ENCODE data around the gene UQCRQ.

GRCh38 chr5:132854301-132854700, 12.1 kb upstream of the UQCRQ start:
- TF ChIP-seq ZNF354B (CRISPR knock-in tag; IDR thresholded peaks at IDR 0.05) (no peak), ZNF282 (CRISPR knock-in tag; IDR thresholded peaks at IDR 0.05) (no peak), ZZZ3 (IDR thresholded peaks at IDR 0.05) (no peak), BRCA1 (IDR thresholded peaks at IDR 0.05) (no peak), BRCA1 (CRISPR knock-in tag; IDR thresholded peaks at IDR 0.05) (no peak)
- TF ChIP-seq, protein P1, sequence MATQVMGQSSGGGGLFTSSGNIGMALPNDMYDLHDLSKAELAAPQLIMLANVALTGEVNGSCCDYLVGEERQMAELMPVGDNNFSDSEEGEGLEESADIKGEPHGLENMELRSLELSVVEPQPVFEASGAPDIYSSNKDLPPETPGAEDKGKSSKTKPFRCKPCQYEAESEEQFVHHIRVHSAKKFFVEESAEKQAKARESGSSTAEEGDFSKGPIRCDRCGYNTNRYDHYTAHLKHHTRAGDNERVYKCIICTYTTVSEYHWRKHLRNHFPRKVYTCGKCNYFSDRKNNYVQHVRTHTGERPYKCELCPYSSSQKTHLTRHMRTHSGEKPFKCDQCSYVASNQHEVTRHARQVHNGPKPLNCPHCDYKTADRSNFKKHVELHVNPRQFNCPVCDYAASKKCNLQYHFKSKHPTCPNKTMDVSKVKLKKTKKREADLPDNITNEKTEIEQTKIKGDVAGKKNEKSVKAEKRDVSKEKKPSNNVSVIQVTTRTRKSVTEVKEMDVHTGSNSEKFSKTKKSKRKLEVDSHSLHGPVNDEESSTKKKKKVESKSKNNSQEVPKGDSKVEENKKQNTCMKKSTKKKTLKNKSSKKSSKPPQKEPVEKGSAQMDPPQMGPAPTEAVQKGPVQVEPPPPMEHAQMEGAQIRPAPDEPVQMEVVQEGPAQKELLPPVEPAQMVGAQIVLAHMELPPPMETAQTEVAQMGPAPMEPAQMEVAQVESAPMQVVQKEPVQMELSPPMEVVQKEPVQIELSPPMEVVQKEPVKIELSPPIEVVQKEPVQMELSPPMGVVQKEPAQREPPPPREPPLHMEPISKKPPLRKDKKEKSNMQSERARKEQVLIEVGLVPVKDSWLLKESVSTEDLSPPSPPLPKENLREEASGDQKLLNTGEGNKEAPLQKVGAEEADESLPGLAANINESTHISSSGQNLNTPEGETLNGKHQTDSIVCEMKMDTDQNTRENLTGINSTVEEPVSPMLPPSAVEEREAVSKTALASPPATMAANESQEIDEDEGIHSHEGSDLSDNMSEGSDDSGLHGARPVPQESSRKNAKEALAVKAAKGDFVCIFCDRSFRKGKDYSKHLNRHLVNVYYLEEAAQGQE (IDR thresholded peaks at IDR 0.05; ENCODE audit: borderline replicate concordance), result no peak
- TF ChIP-seq, protein P1 (CRISPR knock-in tag; IDR thresholded peaks at IDR 0.05; ENCODE audit: low read depth), result no peak
- TF ChIP-seq, protein P2, sequence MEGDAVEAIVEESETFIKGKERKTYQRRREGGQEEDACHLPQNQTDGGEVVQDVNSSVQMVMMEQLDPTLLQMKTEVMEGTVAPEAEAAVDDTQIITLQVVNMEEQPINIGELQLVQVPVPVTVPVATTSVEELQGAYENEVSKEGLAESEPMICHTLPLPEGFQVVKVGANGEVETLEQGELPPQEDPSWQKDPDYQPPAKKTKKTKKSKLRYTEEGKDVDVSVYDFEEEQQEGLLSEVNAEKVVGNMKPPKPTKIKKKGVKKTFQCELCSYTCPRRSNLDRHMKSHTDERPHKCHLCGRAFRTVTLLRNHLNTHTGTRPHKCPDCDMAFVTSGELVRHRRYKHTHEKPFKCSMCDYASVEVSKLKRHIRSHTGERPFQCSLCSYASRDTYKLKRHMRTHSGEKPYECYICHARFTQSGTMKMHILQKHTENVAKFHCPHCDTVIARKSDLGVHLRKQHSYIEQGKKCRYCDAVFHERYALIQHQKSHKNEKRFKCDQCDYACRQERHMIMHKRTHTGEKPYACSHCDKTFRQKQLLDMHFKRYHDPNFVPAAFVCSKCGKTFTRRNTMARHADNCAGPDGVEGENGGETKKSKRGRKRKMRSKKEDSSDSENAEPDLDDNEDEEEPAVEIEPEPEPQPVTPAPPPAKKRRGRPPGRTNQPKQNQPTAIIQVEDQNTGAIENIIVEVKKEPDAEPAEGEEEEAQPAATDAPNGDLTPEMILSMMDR (IDR thresholded peaks at IDR 0.05 in 2 of 3, conservative IDR thresholded peaks at IDR 0.05 in 1 of 3; ENCODE audit: insufficient read depth in 2 of 3, low read depth in 1 of 3, low read length in 3 of 3), result no peak
- TF ChIP-seq, protein P3, sequence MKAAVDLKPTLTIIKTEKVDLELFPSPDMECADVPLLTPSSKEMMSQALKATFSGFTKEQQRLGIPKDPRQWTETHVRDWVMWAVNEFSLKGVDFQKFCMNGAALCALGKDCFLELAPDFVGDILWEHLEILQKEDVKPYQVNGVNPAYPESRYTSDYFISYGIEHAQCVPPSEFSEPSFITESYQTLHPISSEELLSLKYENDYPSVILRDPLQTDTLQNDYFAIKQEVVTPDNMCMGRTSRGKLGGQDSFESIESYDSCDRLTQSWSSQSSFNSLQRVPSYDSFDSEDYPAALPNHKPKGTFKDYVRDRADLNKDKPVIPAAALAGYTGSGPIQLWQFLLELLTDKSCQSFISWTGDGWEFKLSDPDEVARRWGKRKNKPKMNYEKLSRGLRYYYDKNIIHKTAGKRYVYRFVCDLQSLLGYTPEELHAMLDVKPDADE (conservative IDR thresholded peaks at IDR 0.05; ENCODE audit: control insufficient read depth, low read depth, low read length), result no peak
